GM18517 (cell line): Measurements from ENCODE around the gene RRP7A.
A peak's percentile ranks its signal among the peaks of the same experiment; 100 is the strongest.
"Not testable (repeated sequence)": the region's sequence is repeated elsewhere in the genome, so short reads cannot be mapped to it uniquely, and the experiment has no call there.

ENCODE experiments used
- ATAC-seq: cut with Tn5 transposase; IDR thresholded peaks from one replicate; pipeline ENCODE4 v1.9.1; 2021; ENCODE audit warnings: mild to moderate bottlenecking, moderate library complexity; ENCODE audit not compliant: unreplicated experiment

Gene RRP7A

DNA sequence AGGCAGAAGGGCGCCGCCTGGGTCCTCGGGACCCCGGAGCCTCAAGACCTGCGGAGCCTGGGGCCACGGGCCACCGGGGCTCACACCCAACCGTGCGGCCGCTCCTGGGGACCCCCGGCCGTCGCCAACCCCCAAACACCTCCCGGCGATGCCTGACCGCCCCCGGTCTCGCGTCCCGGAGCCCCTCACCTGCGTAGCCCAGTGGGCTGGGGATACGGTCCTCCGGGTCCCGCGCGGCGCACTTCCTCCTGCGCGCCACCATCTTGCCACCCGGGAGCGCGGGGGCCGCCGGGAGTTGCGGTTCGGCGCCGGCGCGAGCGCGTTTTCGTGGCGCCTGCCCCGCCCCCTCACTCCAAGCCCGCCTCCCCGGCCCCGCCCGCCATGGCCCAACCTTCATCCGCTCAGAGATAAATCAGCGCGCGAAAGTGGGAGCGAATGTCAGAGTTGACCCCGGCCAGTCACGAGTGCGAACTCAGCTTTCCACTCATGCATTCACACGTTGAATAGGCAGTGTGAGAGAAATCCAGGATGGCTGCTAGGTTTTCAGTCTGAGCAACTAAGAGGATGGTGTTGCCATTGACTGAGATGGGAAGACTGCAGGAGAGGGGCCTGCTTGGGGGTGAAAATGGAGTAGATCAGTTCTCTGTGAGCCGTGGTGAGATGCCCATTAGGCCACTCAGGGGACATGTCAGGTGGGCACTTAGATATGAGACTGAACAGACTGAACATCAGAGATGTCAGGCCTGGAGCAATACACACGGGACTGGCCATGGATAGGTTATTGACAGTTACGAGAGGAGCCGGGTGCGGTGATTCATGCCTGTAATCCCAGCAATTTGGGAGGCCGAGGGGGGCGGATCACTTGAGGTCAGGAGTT, at the start of gene RRP7A:
Gene RRP7A (minus strand): TSS at position 272 of the 877 bp plus-strand sequence. CDS start 10 bp downstream, at position 262.
- peak; percentile 68 for ATAC-seq

DNA sequence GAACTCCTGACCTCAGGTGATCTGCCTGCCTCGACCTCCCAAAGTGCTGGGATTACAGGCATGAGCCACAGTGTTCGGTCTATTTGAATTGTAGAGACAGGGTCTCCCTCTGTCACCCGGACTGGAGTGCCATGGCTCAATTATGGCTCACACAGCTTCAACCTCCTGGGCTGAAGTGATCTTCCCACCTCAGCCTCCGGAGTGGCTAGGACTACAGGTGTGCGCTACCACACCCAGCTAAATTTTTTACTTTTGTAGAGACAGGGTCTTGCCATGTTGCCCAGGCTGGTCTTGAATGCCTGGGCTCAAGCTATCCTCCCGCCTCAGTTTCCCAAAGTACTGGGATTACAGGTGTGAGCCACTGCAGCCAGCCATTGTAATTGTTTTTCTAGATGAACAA, 48.4 kb upstream of the RRP7A start:
- not testable (repeated sequence) for ATAC-seq

- ATAC-seq = no peak
These were observed 46.4 kb upstream of the RRP7A start for GRCh38 chr22:42565956-42566355.

- no peak for ATAC-seq
These were observed 45.1 kb upstream of the RRP7A start for GRCh38 chr22:42564699-42565098.

DNA sequence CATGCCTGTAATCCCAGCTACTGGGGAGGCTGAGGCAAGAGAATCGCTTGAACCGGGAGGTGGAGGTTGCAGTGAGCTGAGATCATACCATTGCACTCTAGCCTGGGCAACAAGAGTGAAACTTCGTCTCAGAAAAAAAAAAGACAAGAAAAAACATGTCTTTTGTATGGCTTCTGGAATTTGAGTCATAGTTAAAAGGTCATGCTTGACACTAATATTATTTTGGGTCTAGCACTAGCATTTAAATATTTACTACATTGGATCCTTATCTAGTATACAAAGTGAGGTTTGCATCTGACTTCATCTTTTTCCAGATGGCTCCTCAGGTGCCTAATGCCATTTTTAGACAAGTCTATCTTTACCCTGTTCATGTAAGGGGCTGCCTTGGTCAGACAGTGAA, 44.3 kb upstream of the RRP7A start:
- ATAC-seq = not testable (repeated sequence)

DNA sequence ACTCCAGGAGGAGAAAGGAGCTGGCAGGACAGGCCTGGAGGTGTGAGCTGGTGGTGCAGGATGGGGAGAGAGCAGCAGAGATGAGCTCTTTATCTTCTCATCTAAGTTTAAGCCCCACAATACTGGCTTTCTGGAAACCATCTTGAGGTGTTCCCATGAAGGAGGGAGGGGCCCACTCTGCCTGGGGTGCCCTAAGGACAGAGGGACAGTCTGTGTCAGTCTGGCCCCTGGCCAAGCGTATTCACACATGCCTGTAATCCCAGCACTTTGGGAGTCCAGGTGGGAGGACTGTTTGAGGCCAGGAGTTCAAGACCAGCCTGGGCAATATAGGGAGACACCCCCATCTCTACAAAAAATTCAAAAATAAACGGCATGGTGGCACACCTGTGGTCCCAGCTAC, 43.1 kb upstream of the RRP7A start:
- no peak for ATAC-seq

DNA sequence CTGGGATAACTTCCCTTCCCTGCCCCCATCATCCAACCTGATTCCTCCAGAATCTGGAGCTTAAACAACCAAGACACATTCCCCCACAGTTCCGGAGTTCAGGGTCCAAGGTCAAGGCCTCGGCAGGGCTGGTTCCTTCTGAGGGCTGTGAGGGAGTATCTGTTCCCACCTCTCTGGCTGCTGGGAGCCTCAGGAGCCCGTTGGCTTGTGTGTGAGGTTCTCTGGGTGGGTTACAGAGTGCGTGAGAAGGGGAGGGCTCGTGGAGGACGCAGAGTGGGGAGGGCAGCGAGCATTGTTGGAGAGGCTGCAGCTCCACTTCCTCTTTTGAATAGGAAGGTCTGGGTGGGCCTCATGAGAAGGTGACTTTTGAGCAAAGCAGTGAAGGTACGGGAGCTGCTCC, 42.7 kb upstream of the RRP7A start:
- ATAC-seq = no peak

GRCh38 chr22:42561856-42562255, 42.3 kb upstream of the RRP7A start:
- ATAC-seq = no peak

- no peak for ATAC-seq
These were observed 41.2 kb upstream of the RRP7A start for GRCh38 chr22:42560781-42561180.

GRCh38 chr22:42560381-42560780, 40.8 kb upstream of the RRP7A start:
- ATAC-seq = no peak

- no peak for ATAC-seq
These were observed 34.1 kb upstream of the RRP7A start, which contains the start of gene SERHL2 for GRCh38 chr22:42553475-42554361. Gene SERHL2 (plus strand): TSS chr22:42553956. CDS start chr22:42554021, 65 bp downstream.

DNA sequence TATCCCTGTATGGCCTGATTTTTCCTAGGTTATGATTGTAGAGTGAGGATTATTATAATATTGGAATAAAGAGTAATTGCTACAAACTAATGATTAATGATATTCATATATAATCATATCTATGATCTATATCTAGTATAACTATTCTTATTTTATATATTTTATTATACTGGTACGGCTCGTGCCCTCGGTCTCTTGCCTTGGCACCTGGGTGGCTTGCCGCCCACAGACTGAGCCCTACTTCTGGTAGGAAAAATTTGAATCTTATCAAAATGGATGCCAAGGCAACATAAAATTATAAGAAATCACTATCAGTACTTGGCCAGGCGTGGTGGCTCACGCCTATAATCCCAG, 32.7 kb upstream of the RRP7A start:
- ATAC-seq = not testable (repeated sequence)

GRCh38 chr22:42549331-42550060, 29.9 kb upstream of the RRP7A start:
- ATAC-seq = no peak

- ATAC-seq = no peak
These were observed 29.2 kb upstream of the RRP7A start for GRCh38 chr22:42548597-42549330.

DNA sequence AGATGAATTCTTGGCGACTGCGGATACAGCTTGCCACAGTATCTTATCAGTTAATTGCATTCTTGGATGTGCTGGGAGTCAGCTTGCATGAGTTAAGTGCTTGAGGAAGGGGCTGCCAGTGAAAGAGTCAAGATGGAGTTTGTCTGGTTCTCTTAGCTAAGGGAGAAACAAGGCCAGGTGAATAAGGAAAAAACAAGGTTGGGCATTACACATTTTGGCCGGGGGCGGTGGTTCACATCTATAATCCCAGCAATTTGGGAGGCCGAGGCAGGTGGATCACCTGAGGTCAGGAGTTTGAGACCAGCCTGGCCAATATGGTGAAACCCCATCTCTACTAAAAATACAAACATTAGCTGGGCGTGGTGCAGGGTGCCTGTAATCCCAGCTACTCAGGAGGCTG, 28.5 kb upstream of the RRP7A start:
- ATAC-seq = not testable (repeated sequence)

DNA sequence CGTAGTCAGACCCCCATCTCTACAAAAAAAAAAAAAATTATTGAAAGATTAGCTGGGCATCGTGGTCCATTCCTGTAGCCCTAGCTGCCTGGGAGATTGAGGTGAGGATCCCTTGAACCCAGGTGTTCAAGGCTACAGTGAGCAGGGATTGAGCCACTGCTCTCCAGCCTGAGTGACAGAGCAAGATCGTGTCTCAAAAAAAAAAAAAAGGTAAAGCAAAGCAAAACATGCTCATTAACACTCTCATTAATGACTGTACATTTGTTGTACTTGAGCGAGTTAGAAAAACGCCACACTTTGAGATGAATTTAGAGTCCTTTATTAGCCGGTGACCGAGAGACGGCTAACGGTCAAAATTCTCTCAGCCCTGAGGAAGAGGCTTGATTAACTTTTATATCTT, 28.0 kb upstream of the RRP7A start:
- ATAC-seq = no peak

DNA sequence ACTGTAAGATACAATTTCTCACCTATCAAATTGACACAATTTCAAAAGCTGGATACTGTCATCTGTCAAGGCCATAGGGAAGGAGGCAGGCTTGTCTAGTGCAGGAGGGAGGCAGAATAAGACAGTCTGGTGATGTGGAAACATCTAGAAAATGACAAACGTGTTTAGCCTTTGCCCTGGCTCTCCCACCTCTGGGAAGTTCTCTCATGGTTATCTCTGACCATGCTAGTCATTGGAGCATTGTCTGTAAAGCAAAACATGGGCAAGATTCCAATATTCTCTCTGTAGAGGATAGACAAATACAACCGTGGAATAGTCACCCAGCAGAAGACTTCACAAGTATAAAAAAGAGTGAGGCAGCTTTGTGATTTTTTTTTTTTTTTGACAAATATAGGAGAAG, 25.1 kb upstream of the RRP7A start:
- ATAC-seq = no peak

- peak; percentile 44 for ATAC-seq
These were observed 19.7 kb upstream of the RRP7A start for GRCh38 chr22:42539236-42539771.

DNA sequence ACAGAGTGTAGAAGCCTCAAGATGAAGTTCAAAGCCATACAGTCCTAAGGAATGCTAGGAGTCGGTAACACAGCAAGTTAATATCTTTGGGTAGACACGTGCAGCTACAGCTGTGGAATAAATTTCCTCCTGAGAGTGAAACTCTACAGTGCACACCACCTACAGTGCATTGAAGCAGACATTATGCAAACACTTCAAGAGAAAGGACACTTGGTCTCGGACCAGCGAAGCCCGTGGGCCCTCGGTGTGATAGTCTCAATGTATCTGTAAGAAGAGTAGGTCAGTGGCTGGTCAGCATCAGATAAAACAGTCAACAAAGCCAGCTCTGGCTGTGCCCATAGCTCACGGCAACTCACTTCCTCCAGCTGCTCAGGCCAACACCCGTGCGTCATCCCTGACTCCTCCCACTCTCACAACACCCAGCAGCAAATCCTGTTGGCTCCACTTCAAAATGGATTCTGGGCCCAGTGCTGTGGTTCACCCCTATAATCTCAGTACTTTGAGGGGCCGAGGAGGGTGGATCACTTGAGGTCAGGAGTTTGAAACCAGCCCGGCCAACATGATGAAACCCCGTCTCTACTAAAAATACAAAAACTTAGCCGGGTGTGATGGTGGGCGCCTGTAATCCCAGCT, 17.7 kb upstream of the RRP7A start:
- peak; percentile 47 for ATAC-seq

DNA sequence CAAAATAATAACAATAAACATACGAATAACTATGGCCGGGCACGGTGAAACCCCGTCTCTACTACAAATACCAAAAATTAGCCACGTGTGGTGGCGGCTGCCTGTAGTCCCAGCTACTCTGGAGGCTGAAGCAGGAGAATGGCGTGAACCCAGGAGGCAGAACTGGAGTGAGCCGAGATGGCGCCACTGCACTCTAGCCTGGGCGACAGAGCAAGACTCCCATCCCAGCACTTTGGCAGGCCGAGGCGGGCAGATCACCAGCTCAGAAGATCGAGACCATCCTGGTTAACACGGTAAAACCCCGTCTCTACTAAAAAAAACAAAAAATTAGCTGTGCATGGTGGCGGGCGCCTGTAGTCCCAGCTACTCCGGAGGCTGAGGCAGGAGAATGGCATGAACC, 17.0 kb upstream of the RRP7A start:
- ATAC-seq = not testable (repeated sequence)
